HG03108 (cell line): Measurements from ENCODE around the gene NOBOX.
"Not testable (repeated sequence)": the region's sequence is repeated elsewhere in the genome, so short reads cannot be mapped to it uniquely, and the experiment has no call there.

Source experiments
- ATAC-seq: cut with Tn5 transposase; IDR thresholded peaks from one replicate; pipeline ENCODE4 v1.9.1; 2021; ENCODE audit warnings: moderate library complexity; ENCODE audit not compliant: unreplicated experiment

The NOBOX gene

DNA sequence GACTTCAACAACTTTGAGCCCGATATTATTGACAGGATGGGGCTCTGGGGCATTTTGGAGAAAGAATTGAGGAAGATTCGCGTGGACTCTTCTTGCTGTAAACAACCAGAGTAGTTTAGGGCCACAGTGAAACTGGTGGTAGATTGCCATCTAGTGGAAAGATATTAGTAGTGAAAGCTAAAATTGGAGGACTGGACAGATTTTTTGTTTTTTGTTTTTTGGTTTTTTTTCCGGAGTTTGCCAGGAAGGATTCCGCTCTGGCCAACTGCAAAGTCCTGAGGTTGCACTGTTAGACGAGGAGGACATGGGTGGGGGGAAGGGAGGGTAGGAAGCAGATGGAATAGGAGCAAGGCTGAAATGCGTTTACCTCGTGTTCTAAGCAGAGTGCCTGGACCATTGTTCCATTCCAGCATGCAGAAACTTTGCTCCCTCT, 11.7 kb downstream of the NOBOX start:
- ATAC-seq: peak; percentile 80

DNA sequence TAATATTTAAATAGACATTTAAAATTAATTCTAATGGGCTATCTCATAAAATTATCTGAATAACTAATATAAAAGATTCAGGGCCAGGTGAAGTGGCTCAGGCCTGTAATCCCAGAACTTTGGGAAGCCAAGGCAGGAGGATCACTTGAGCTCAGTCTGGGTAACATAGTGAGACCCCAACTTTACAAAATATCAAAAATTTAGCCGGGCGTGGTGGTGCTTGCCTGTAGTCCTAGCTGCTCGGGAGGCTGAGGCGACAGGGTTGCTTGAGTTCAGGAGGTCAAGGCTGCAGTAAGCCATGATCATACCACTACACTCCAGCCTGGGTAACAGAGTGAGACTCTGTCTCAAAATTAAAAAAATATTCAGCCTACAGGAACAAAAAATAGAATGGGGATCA, 12.5 kb downstream of the NOBOX start:
- ATAC-seq: no peak

DNA sequence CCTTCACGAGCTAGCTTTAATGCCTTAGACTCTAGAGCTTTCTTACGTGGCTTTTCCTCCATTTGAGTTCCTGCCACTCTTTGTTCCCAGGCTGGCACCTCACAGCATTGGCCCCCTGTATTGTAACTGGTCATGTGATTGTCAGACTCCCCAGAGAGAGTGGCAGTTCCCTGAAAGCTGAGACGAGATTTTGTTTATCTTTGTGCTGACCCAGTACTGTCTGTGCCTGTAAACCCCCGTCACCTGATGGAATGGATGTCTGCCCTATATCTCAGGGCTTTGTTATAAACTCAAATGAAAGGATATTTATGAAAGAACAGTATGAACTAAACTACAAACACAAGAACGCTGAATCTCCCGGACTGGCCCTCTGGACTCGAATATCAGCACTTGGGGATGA, 13.0 kb downstream of the NOBOX start:
- ATAC-seq: no peak

DNA sequence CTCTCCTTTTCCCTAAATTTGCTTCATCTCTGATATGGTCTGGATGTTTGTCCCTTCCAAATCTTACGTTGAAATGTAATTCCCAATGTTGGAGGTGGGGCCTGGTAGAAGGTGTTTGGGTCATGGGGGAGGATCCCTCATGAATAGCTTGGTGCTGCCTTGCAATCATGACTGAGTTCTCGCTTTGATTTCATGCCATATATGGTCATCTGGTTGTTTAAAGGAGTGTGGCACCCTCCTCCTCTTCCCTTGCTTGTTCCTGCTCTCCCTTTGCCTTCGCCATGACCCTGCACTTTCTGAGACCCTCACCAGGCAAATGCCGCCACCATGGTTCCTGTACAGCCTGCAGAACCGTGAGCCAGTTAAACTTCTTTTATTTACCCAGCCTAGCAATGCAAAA, 14.5 kb downstream of the NOBOX start:
- ATAC-seq: no peak

DNA sequence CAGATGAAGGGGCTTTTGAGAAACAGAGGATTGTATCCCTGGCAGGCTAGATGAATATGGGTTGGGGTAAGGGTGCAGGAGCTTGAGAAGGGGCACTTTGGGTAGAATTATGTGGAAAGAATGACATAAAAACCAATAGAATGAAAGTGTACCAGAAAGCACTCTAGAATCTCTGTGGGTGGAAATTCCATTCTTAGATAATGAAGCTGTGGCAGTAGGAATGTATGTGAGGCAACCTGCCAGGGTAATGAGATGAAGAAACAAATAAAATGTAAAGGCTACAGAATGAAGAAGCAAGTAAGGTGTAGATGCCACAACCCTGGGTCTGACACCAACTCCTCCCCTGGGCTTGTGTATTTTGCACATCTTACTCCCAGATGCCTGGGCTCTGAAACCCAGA, 16.8 kb downstream of the NOBOX start:
- no peak for ATAC-seq

DNA sequence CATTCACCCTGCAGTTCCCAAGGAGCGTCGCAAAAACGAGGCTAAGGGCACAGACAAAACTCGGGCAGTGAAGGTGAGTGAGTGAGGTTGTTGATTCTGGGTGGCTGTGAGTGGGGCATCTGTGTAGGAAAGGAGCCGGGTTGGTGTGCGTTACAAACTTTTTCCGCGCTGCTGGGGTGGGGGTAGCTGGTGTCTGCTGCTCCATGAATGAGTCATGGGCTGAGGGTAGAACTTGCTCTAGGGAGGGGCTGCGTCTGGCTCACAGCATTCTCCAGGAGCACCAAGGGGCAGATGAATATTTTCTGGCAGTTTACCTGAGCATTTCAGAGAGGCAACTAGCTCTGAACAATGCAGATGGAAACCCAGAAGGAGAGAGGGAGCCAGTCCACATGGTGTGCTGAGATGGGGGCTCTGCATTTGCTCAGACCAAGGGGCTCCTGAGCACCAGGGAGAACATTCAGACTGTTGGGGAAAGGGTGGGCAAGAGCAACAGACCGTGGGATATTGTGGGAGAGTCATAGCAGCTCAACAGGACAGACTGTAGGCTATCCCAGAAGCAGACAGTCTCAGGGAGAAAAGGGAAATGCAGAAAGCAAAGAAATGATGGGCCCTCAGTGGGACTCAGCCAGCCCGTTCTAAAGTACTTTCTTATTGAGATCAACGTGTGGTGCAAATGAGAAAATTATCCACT, 18.8 kb downstream of the NOBOX start:
- ATAC-seq: no peak

DNA sequence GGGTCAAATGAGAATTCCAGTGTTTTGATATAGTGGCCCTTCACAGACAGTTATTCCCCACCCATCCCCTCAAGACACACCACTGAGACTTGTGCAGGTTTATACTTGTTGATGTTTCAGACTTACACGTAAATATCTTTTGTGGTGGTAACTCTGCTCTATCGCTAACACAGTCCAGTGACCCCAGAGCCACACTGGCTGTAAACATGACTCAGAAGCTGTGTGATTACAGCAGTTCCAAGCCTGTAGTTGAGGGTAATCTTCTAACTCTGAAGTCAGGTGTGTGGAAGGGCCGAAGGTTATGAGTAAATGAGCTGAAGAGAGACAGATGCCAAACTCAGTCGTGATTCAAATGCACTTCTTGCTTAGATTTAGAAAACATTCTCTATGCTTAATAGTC, 19.4 kb downstream of the NOBOX start:
- ATAC-seq: peak; percentile 67

DNA sequence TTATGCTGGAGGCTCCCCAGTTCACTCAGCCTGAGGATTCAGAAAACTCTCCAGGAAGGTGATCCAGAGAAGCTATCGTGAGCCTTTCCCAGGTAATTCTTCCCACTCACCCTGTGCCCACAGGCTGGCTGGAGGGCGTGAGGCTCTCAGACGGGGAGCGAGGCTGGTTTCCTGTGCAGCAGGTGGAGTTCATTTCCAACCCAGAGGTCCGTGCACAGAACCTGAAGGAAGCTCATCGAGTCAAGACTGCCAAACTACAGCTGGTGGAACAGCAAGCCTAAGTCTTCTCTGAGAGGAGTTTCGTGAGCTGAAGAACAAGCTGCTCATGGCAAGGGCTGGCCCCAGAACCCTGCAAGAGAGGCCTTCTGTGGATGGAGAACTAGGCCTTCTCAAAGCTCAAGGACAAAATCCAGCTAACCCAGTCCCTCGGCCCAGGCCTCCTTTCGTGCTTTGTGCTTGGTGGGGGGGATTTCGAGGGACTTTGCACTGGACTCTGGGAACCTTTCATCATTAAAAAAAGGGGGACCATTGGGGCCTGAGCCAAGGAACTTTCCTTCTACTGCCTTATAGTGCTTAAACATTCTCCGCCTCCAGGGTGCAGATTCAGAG, 23.6 kb downstream of the NOBOX start:
- ATAC-seq: no peak

DNA sequence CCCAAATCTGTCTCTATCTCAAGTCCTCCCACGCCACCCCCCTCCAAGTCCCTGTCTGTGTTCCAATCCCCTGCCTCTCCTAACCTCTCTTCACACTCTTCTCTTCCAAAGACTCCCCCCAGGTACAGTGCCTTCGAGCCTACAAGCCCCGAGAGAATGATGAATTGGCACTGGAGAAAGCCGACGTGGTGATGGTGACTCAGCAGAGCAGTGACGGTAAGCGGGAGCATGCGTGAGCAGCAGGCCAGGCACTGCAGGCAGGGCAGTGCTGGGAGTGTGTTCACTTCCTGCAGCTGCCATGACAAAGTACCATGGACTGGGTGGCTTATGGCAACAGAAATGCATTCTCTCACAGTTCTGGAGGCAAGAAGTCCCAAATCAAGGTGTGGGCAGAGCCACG, 24.8 kb downstream of the NOBOX start:
- no peak for ATAC-seq

DNA sequence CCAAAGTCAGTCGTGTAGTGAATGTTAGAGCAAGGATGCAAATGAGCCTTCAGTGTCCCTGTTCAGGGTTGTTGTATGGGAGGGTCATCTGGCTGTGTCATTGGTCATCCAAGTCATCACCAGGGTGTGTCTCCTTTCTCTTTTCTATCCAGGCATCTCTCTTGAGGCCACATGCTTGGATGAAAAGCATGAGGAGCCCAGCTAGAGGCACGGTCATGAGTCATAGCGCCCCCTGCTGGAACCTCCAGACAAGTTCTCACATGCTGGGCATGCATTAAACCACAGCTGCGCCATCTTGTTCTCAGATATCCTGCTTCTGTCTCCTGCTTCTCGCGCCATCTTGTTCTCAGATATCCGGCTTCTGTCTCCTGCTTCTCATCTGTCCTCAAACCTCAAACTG, 34.3 kb downstream of the NOBOX start:
- ATAC-seq: not testable (repeated sequence)

DNA sequence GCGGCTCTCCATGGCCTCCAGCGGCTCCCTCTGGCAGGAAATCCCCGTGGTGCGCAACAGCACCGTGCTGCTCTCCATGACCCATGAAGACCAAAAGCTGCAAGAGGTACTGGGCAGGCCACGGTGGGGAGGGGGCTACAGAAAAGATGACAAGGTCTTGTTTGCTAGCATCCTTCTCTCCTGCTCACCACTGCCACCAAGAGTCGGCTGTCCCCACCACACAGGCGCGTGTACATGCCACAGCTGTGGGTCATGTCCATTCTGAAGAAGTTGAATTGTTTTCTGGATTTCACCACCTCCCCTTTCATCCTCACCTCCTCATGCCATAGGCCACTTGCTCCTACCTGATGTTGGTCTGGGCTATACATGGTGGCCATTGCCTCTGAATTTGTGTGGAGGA, 36.2 kb downstream of the NOBOX start:
- ATAC-seq: not testable (repeated sequence)

DNA sequence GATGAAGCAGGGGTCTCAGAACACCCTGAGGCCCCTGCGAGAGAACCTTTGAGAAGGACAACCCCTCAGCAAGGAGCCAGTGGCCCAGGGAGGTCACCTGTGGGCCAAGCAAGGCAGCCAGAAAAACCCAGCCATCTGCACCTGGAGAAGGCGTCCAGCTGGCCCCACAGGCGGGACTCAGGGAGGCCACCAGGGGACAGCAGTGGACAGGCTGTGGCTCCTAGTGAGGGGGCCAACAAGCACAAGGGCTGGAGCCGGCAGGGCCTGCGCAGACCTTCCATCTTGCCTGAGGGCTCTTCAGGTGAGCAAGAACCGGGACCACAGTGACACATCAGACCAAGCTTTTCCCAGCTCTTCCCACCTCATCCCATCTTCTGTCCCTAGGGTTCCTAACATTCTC, 38.0 kb downstream of the NOBOX start:
- ATAC-seq: not testable (repeated sequence)

DNA sequence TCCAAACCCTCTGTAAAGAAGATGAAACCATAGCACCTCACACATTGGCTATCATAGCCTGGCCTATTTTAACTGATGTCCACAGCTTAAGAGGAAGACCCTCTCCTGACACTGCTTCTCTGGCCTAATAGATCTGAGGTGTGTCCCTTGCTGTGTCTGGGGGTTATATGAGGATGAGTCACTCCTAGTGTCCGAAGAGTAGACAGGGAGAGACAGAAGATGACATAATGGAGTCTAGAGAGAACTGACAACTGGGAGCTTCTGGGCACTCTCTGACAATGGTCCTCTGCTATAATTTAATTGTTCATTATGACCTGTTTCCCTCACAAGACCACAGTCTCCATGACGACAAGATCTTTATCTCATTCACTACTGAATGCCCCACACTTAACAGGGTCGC, 41.4 kb downstream of the NOBOX start:
- ATAC-seq: not testable (repeated sequence)

DNA sequence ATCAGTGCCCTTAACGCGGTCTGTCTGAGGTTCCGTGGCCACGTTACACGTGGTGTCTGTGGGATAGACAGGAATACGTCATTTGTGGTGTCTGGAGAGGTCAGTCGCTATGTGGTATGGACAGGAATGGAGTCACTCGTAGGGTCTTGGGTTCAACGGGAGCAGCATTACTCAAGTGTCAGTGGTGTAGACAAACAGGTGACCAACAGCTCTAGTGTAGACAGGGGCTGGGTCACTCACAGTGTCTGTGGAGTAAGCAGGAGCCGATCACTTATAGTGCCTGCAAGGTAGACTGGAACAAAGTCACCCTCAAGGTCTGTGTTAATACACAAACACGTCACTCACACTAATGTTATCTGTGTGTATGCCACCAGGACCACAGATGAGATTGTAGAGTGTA, 46.6 kb downstream of the NOBOX start:
- ATAC-seq: not testable (repeated sequence)

DNA sequence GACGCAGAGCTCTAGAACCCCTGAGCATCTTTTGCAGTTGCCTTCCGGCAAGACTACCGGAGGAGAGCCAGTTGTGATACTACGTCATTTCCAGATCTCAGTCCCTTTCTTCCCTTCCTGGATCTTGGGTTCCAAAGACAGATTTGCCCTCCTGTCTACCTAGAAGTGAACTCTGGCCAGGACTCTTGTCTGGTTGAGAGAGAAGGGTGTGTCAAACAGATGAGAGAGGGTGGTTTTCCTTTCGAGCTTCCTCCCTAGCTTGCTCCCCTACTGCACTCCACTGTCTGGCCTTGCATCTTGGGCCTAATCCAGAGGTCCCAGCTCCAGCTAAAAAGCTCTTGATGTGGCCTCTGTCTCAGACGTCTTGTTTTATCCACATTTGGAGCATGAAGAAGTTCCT, 47.3 kb downstream of the NOBOX start:
- ATAC-seq: not testable (repeated sequence)

DNA sequence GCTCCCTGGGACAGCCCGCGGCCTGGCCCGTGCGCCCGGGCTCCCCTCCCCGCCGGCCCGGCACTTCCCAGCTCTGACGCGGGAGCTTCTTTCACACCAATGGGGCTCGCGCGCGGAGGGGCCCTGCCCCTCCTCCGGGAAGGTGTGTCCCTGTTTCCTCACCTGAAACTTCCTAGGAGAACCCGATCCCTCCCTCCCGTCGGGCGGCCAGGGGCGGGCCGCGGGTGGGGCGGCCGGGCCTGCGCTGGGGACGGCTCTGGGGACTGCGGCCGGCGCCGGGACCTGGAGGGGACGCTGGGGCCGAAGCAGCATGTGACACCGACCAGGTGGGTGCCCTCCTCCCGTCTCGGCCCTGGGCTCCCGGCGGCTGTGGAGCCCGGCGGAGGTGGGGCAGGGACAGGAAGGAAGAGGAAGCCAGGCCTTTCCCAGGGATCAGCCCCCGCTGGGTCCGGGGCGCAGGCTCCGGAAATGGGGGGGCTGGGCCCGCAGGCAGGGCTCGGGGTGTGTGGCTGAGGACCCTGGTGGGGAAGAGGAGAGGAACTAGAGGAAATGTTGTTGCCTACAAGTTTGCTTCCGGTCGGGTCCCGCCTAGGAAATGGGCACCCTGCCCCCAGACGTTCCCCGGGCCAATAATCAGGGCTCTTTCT, 48.2 kb downstream of the NOBOX start, which contains the start of gene ARHGEF5:
ARHGEF5 (plus strand) TSS at position 227 of the 647 bp plus-strand sequence. CDS start 7,268 bp downstream, outside the sequence.
- peak; percentile 65 for ATAC-seq

DNA sequence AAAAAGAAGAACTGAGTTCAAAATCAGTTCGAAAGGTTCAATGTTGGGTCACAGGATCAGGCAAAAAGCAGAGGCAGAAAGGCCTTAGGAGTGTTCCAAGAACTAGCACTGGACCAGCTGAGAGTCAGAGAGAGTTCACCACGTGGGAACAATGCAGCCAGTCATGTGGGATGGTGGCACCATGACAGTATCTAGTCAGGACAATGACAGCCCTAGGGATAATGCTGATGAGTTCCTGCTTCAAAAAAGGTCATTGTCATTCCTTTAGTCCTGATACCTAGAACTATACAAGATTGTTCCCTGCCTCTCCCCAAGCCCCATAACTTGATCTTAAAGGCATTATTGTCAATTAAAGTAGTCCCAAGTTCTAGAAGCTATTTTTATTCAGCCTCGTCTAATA, 51.8 kb downstream of the NOBOX start:
- ATAC-seq: not testable (repeated sequence)

DNA sequence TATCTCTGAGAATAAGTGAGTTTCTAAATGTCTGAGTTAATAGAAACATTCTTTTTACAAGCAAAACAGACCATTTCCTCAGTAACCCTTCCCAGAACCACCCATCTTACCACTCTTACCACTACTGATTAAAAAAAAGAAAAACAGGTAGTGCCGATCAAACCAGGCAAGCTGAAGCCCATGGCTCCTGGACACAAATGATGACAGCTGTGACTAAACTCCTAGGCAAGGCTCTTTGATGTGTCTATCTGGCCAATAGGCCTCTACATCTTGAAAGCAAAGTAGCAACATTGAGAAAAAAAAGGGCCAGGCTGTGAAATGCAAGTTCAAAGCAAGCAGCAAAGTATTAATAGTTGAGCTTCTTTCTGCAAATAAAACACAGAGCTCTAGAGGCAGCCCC, 54.9 kb downstream of the NOBOX start:
- ATAC-seq: peak; percentile 37
